SW480 (cell line): ENCODE results near the gene POLD2.

ENCODE experiments used
- DNase-seq: peaks from one replicate; pipeline ENCODE4 v3.0.0-alpha.2; 2016; ENCODE audit warnings: low spot score

POLD2 gene

DNA sequence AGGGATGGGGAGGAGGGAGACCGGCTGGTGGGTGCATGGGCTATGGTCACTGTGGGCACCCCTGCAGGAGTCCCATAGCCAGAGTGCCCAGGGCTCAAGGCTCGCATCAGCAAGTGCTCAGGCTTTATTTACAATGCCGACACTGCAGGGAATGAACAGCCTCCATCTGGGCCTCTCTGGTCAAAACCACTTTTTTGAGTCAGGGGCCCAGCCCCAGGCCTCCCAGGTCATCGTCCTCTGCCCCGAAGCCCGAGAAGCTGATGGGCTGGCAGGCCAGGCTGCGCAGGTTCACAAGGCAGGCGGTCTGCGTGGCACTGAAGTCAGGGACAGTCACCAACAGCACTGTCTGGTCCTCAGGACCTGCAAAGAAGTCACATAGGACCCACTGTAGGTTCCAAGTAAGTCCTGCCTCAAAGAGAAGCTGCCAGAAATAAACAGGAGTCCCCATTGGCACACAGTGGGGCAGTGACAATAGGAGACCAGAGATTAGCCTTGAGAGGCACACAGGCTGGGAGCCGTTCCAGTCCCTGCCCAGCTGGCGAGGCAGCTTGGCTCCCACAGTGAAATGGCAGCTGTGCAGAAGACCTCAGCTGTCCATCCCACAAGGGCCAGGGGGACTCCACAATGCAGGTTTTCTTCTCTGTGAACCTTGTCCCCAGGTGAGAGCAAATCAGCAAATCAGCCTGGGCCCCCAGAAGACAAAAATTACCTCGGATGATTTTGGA, 8.6 kb downstream of the POLD2 start:
- DNase-seq = no peak

DNA sequence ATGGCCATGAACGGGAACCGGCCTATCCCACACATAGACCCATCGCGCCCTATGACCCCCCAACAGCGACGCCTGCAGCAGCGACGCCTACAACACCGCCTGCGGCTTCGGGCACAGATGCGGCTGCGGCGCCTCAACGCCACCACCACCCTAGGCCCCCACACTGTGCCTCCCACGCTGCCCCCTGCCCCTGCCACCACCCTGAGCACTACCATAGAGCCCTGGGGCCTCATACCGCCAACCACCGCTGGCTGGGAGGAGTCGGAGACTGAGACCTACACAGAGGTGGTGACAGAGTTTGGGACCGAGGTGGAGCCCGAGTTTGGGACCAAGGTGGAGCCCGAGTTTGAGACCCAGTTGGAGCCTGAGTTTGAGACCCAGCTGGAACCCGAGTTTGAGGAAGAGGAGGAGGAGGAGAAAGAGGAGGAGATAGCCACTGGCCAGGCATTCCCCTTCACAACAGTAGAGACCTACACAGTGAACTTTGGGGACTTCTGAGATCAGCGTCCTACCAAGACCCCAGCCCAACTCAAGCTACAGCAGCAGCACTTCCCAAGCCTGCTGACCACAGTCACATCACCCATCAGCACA, 9.5 kb downstream of the POLD2 start:
- no peak for DNase-seq

DNA sequence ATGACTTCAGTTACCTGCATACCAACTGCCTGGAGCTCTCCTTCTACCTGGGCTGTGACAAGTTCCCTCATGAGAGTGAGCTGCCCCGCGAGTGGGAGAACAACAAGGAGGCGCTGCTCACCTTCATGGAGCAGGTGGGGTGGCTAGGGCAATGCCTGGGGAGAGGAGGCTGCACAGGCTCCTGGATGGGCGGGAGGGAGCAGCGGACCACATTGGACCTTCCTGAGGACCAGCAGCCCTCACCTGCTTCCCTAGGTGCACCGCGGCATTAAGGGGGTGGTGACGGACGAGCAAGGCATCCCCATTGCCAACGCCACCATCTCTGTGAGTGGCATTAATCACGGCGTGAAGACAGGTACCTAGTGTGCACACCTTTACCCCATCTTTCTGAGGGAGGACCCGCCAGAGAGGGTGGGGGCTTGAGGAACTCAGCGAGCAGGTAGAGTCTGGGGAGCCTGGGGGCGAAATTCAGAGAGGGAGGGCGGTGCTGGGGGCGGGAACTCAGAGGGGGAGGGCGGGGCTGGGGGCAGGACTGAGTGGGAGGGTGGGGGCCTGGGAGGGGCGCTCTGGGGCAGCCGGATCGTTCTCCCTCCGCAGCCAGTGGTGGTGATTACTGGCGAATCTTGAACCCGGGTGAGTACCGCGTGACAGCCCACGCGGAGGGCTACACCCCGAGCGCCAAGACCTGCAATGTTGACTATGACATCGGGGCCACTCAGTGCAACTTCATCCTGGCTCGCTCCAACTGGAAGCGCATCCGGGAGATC, 10.2 kb downstream of the POLD2 start:
- DNase-seq = no peak

DNA sequence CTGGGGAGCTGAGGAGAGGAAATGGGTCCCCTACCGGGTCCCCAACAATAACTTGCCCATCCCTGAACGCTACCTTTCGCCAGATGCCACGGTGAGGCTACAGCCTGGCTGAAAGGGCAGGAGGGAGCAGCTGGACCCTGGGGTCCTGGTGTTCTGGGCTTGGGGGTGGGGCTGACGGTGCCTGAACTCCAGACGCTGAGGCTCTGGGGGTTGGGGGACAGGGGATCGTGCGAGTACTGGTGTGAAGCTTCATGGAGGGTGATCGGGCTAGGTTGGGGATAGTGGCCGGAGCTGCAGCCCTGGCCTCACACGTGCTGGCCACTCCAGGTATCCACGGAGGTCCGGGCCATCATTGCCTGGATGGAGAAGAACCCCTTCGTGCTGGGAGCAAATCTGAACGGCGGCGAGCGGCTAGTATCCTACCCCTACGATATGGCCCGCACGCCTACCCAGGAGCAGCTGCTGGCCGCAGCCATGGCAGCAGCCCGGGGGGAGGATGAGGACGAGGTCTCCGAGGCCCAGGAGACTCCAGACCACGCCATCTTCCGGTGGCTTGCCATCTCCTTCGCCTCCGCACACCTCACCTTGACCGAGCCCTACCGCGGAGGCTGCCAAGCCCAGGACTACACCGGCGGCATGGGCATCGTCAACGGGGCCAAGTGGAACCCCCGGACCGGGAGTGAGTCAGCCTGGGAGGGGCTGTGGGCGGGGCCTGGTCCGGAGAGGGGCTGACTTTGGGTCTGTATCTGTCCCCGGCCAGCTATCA, 10.9 kb downstream of the POLD2 start:
- DNase-seq = peak; percentile 74

DNA sequence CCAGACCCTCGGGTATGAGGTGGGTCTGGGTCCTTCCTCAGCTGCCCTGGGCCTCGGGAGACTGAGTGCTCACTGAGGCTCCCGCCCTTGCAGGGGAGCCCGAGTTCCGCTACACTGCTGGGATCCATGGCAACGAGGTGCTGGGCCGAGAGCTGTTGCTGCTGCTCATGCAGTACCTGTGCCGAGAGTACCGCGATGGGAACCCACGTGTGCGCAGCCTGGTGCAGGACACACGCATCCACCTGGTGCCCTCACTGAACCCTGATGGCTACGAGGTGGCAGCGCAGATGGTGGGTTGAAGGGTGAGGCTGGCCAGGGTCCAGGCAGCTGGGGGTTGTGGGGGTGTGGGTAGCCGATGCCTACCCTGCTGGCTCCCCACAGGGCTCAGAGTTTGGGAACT, 11.6 kb downstream of the POLD2 start:
- DNase-seq = peak; percentile 29

DNA sequence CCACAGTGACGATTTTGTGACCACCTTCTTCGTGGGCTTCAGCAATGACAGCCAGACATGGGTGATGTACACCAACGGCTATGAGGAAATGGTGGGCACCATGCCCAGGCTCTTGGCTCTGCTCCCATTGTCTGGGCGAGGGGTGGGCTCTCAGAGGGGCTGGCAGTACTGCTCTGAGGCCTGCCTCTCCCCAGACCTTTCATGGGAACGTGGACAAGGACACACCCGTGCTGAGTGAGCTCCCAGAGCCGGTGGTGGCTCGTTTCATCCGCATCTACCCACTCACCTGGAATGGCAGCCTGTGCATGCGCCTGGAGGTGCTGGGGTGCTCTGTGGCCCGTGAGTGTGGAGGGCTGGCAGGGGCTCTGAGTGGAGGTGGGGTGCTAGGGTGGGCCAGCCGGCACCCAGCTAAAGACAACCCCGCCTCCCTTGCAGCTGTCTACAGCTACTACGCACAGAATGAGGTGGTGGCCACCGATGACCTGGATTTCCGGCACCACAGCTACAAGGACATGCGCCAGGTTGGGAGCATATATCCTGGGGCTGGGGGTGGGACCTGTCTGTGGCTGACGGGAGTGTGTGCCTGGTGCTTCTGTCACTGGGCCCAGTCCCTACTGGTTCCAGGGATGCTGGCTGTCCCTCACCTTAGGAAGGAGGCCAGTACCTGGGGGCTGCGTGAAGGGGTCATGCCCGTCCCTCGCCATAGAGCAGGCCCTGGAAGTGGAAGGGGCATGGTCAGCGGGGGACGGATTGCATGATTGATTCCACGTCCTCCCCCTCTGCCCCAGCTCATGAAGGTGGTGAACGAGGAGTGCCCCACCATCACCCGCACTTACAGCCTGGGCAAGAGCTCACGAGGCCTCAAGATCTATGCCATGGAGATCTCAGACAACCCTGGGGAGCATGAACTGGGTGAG, 12.4 kb downstream of the POLD2 start:
- DNase-seq = no peak

DNA sequence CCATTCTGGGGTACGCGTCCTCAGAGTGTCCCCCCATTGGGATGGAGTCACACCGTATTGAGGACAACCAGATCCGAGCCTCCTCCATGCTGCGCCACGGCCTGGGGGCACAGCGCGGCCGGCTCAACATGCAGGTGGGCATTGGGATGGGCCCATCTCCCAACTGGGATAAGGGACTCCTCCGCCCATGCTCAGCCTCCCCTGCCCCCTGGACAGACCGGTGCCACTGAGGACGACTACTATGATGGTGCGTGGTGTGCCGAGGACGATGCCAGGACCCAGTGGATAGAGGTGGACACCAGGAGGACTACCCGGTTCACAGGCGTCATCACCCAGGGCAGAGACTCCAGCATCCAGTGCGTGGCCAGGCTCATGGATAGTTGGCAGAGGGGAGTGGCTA, 13.4 kb downstream of the POLD2 start:
- DNase-seq = no peak

DNA sequence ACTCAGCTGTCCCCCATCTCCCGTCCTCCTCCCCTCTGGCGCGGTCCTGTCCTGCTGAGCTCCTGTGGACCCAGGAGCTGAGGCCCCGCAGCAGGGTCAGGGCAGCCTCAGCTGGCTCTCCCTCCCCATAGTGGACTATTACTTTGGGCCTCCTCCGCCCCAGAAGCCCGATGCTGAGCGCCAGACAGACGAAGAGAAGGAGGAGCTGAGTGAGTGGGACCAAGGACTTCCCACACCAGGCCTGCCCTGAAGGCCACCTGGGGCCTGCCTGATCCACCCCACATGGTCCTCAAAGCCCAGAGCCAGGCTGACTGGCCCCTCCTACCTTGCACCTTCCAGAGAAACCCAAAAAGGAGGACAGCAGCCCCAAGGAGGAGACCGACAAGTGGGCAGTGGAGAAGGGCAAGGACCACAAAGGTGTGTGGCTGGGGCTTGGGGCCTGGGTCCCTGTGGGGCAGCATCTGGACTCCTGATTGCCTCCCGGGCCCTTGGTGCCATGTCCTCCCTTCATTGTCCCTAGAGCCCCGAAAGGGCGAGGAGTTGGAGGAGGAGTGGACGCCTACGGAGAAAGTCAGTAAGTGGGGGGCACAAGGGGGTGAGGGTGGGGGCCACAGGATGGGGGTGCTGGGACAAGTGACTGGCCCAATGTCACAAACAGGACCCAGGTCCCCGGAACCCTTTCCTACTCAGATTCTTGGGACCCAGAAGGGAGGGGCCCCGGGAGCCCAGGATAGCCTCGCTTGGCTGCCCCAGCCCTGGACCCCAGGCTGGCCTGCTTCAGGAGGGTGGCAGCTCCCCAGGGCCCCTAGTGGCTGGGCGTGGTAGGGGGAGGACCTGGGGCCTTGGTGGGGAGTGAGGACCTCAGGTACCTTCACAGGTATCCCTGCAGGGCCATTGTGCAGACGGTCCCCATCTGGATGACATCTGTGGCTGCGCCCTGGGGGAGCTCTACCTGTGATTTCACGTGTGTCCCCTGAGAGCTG, 14.3 kb downstream of the POLD2 start:
- no peak for DNase-seq

DNA sequence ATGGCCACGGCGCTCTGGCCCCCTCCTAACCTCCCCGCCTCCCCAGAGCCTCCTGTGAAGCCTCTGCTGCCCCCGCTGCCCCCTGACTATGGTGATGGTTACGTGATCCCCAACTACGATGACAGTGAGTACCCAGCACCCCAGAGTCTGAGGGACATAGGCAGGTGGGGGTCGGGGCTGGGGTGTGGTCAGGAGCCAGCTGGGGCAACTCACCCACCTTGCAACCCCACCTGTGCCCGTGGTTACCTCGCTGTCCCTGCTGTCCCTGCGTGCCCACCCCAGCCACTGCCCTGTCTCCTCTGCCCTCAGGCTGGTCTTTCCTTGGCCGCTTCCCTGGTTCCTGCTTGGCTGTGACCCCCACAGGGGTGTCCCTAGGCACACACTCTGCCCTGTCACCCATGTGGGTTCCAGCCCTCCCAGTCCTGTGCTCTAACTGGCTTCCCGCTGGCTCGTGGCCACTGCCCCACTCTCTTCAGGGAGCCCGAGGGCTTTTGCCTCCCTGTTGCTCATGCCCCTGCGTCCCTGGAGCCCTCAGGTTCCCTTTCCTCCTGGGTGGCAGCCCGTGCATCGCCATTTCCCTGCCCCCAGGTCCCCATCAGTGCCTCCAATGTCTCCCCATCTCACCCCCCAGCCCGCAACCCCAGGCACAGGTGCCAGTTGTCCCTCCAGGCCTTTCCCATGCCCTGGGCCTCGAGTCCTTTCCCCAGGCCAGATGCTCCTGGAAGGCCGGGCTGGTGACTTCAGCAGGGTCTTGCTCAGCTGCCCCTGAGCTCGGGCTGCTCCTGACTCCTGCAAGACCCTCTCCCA, 15.2 kb downstream of the POLD2 start:
- DNase-seq = no peak

DNA sequence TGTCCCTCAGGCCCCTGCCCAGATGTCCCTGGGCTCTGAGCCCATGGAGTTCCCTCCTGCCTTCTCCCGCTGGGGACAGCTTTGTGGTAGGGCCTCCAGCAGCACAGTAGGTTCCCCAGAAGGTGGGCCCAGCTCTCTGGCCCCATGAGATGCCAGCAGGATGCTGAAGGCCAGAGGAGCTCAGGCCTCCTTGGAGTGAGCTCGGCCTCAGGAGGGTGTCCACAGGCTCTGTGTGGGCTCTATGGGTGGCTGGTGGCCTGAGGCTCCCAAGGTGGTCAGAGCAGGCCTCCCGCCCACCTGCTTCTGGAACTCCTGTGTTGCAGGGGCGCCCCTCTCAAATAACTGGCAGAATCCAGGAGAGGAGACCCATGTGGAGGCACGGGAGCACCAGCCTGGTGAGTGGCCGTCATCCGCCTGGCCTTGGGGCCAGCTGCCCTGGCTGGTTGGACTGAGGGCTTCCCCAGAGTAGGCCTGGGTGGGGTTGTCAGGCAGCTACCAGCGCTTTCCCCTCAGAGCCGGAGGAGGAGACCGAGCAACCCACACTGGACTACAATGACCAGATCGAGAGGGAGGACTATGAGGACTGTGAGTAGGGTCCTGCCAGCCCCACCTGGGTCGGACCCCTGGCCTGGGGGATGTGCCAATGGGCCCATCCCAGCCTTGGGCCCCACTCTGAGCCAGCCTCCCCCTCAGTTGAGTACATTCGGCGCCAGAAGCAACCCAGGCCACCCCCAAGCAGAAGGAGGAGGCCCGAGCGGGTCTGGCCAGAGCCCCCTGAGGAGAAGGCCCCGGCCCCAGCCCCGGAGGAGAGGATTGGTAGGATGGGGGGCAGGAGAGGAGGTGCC, 16.0 kb downstream of the POLD2 start:
- no peak for DNase-seq

DNA sequence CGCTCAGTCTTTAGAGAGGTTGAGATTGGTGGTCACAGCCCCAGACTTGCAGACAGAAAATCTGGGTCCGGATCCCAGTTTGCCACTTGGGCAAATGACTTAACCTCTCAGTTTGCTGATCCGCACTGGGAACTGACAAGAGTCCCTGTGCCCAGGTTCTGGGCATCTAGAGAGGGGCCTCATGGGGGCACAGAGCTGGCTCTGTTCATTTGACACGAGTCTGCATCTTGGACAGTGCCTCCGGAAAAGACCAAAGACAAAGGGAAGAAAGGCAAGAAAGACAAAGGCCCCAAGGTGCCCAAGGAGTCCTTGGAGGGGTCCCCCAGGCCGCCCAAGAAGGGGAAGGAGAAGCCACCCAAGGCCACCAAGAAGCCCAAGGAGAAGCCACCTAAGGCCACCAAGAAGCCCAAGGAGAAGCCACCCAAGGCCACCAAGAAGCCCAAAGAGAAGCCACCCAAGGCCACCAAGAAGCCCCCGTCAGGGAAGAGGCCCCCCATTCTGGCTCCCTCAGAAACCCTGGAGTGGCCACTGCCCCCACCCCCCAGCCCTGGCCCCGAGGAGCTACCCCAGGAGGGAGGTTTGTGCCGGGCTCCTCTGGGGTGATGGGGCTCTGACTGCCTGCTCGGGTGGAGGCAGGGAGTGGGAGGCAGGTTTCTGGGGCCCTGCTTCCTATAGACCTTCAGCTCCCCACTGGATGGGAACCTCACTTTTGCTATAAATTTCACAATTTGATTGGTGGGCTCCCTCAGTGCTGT, 16.9 kb downstream of the POLD2 start:
- no peak for DNase-seq

DNA sequence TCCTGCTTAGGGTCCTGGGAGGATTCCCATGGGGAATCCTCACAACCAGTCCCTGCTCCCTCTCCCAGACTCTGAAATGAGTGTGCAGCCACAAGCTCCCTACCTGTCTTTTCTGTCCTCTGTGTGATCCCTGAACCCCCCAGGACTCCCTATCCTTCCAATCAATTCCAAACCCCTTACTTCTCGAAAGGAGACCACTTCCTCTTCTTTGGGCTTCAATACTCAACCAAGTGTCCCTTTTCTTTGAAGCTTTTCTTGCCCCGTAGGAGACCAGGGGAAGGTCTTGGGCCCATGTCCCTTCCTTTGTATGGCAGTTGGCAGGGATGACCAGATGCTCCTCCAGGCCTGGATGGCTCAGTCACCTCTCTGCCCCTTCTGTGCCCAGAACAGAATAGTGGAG, 17.5 kb downstream of the POLD2 start:
- no peak for DNase-seq

DNA sequence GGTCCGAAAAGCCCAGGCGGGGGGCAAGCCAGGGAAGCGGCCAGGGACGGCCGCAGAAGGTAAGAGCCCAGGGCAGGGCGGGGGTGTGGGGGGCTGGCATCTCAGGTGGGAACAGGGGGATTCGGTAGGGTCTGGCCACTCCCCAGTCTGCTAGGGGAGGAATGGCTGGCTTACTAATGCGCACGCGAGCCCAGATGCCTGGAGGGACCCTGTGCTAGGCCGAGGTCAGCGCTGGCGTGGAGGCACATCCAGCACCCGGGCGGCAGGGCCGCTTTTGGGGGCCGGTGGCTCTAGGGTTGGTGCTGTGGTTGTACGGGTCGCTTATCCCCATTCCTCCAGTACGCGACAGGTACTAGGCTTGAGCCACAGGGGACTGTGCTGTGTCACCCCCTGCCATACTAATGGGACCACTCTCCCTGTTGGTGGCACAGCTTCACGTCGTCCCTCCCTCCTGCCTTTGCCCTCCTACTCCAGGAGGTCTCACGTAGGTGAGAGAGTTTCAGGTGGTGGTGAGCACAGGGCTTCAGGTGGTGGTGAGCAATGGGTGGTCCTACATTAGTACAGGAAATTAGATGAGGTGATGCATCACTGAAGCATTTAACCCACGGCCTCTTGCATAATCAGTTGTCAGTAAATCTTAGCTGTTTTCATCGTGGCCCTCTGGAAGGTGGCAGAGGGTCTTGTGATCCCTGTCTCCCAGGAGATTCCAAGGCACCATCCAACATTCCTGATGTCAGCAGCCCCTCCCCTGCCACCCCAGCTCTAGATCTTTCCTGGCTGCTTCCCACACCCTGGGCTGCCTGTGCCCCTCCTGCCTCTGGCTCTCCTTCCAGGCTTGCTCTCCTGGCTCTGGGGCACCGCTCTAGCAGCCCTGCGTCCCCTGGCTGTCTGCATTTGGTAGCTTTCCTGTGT, 18.2 kb downstream of the POLD2 start:
- DNase-seq = peak; percentile 33

DNA sequence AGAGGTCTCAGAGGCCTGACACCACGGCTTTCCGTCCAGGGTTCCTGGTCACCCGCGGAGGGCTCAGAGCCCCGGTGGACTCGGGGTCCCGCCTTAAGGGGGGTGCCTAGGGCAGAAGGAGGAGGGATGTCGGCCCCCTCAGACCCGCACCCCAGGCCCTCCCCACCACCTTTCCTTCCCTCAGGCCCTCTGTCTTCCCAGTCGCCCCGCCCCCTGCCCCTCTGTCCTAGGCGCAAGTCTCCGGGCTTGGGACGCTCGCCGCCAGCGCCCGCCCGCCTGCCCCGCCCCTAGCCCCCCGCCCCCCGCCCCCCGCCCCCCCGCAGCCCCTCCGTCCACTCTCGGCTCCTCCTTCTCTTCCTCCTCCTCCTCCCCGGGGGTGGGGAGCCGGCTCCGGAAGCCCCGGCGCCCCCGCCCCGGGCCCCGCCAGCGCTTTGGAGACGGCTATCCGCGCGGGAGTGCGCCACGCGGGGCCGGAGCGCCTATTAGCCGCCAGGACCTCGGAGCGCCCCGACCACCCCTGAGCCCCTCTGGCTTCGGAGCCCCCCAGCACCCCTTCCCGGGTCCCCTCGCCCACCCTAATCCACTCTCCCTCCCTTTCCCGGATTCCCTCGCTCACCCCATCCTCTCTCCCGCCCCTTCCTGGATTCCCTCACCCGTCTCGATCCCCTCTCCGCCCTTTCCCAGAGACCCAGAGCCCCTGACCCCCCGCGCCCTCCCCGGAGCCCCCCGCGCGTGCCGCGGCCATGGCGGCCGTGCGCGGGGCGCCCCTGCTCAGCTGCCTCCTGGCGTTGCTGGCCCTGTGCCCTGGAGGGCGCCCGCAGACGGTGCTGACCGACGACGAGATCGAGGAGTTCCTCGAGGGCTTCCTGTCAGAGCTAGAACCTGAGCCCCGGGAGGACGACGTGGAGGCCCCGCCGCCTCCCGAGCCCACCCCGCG, 19.2 kb downstream of the POLD2 start, which contains the start of gene AEBP1:
Gene AEBP1, plus strand, starts transcription at position 423 of the 937 bp plus-strand sequence. Its CDS starts 321 bp downstream, at position 744.
- no peak for DNase-seq

DNA sequence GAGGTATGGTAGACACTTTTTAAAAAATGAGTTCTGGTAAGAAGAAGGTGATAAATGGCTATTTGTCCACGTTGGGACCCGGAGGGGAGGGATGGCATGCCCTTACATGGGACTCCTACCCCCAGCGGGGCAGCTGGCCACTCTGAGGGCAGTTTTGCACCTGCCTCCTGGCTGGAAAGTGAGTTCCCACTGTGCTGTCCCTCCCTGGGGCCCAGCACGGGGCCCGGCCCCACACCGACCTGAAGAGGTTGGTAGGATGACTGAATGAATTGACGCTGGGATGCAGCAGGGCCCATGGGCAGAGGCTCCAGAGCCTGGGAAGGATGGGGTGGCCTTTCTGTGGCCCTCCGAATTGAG, 19.8 kb downstream of the POLD2 start:
- DNase-seq = no peak
